ENCODE data around the gene NLRC5.
A peak's percentile ranks its signal among the peaks of the same experiment; 100 is the strongest.

Gene NLRC5

GRCh38 chr16:57048095-57048494, 58.7 kb downstream of the NLRC5 start:
- CTCF ChIA-PET = no interaction called here

GRCh38 chr16:57049678-57050077, 60.3 kb downstream of the NLRC5 start:
- ChIA-PET POLR2A (no interaction called here), CTCF (no interaction called here)
- TF ChIP-seq OSR2 (tag by site-specific recombination; IDR thresholded peaks at IDR 0.05) = no peak
- TF ChIP-seq ZNF140 (tag by site-specific recombination; IDR thresholded peaks at IDR 0.05) = peak; percentile 13; the same call in 1 of the 2 replicates
- TF ChIP-seq ZNF555 (tag by site-specific recombination; conservative IDR thresholded peaks at IDR 0.05) = 0 out of 2 replicates have a peak, but pooled peaks have one; percentile 16
- no peak for TF ChIP-seq ZNF785 (tag by site-specific recombination; IDR thresholded peaks at IDR 0.05)
- TF ChIP-seq ZNF777 (tag by site-specific recombination; IDR thresholded peaks at IDR 0.05; ENCODE audit: borderline replicate concordance) = no peak
- TF ChIP-seq ZNF394 (tag by site-specific recombination; IDR thresholded peaks at IDR 0.05; ENCODE audit: borderline replicate concordance) = peak; percentile 38; the same call in 1 of the 2 replicates
- TF ChIP-seq MZF1 (tag by site-specific recombination; IDR thresholded peaks at IDR 0.05; ENCODE audit: borderline replicate concordance) = no peak
- TF ChIP-seq ZNF560 (tag by site-specific recombination; IDR thresholded peaks at IDR 0.05; ENCODE audit: borderline replicate concordance) = no peak
- no peak for TF ChIP-seq ZNF366 (tag by site-specific recombination; conservative IDR thresholded peaks at IDR 0.05)
- no peak for TF ChIP-seq WT1 (tag by site-specific recombination; IDR thresholded peaks at IDR 0.05)
- TF ChIP-seq ZNF221 (tag by site-specific recombination; IDR thresholded peaks at IDR 0.05; ENCODE audit: borderline replicate concordance) = no peak
- TF ChIP-seq SCRT2 (tag by site-specific recombination; IDR thresholded peaks at IDR 0.05) = no peak
- TF ChIP-seq ZNF513 (tag by site-specific recombination; IDR thresholded peaks at IDR 0.05) = no peak
- no peak for TF ChIP-seq ZNF148 (tag by site-specific recombination; IDR thresholded peaks at IDR 0.05; ENCODE audit: borderline replicate concordance)
- TF ChIP-seq ZNF514 (tag by site-specific recombination; IDR thresholded peaks at IDR 0.05) = no peak
- TF ChIP-seq ZNF623 (tag by site-specific recombination; IDR thresholded peaks at IDR 0.05) = peak; percentile 20; the same call in 1 of the 2 replicates
- TF ChIP-seq ZBTB11 (tag by site-specific recombination; conservative IDR thresholded peaks at IDR 0.05; ENCODE audit: low read depth) = 0 out of 2 replicates have a peak, but pooled peaks have one; percentile 39
- TF ChIP-seq ZNF280C (tag by site-specific recombination; IDR thresholded peaks at IDR 0.05) = no peak
- no peak for TF ChIP-seq ZNF138 (tag by site-specific recombination; IDR thresholded peaks at IDR 0.05; ENCODE audit: borderline replicate concordance)
- no peak for TF ChIP-seq ZNF362 (tag by site-specific recombination; IDR thresholded peaks at IDR 0.05)
- TF ChIP-seq ZNF624 (tag by site-specific recombination; IDR thresholded peaks at IDR 0.05) = no peak

More at GRCh38 chr16:57048095-57048494, 58.7 kb downstream of the NLRC5 start:
- Histone ChIP-seq H3K27ac (ENCODE audit: extremely low read depth, low read depth, low read length) (no peak overlapping the region), H3K4me3 (ENCODE audit: low read depth, low read length) (no peak overlapping the region), H3K4me1 (ENCODE audit: control insufficient read depth, insufficient read depth, low read length) (no peaks in the 10 kb centered on the region), H3K9me3 (ENCODE audit: control insufficient read depth, insufficient read depth, low read depth, low read length) (no peaks in the 10 kb centered on the region), H3K36me3 (ENCODE audit: control insufficient read depth in 2 of 2, insufficient read depth in 1 of 2, low read length in 2 of 2) (no peaks in the 10 kb centered on the region)
- POLR2A ChIA-PET = no interaction called here
- no peak for TF ChIP-seq BCL11A (tag by site-specific recombination; IDR thresholded peaks at IDR 0.05; ENCODE audit: low read depth)
- TF ChIP-seq PRDM1 (tag by site-specific recombination; IDR thresholded peaks at IDR 0.05) = no peak
- no peak for TF ChIP-seq ZNF571 (tag by site-specific recombination; IDR thresholded peaks at IDR 0.05)
- TF ChIP-seq ZNF501 (tag by site-specific recombination; IDR thresholded peaks at IDR 0.05) = no peak
- TF ChIP-seq ZNF549 (tag by site-specific recombination; IDR thresholded peaks at IDR 0.05) = no peak

More at GRCh38 chr16:57049678-57050077, 60.3 kb downstream of the NLRC5 start:
- no peak overlapping the region for H3K27ac ChIP-seq (ENCODE audit: extremely low read depth, low read depth, low read length)
- H3K4me1 ChIP-seq (ENCODE audit: control insufficient read depth, insufficient read depth, low read length) = no peaks in the 10 kb centered on the region
- no peak overlapping the region for H3K4me3 ChIP-seq (ENCODE audit: low read depth, low read length)
- H3K9me3 ChIP-seq (ENCODE audit: control insufficient read depth, insufficient read depth, low read depth, low read length) = no peaks in the 10 kb centered on the region
- H3K36me3 ChIP-seq (ENCODE audit: control insufficient read depth in 2 of 2, insufficient read depth in 1 of 2, low read length in 2 of 2) = no peaks in the 10 kb centered on the region
